Fibroblast of lung (primary cell): ENCODE results near the gene EIF3B.

Source experiments
- EZH2 ChIP-seq: IDR thresholded peaks from 2 replicates; pipeline ENCODE4 v1.5.1; 2012; ENCODE audit warnings: low read length, control low read depth, mild to moderate bottlenecking; ENCODE audit errors: missing control alignments
- TF ChIP-seq, protein P1 (sequence below), 2 donors: IDR thresholded peaks in 1 of 2; conservative IDR thresholded peaks in 1 of 2; 1 replicate in 1 of 2; 2 replicates in 1 of 2; pipeline ENCODE4 v1.5.1; 2011 to 2012; ENCODE audit warnings: low read length in 2 of 2, control low read depth in 1 of 2, inconsistent platforms in 1 of 2, low read depth in 1 of 2, mild to moderate bottlenecking in 1 of 2

DNA sequence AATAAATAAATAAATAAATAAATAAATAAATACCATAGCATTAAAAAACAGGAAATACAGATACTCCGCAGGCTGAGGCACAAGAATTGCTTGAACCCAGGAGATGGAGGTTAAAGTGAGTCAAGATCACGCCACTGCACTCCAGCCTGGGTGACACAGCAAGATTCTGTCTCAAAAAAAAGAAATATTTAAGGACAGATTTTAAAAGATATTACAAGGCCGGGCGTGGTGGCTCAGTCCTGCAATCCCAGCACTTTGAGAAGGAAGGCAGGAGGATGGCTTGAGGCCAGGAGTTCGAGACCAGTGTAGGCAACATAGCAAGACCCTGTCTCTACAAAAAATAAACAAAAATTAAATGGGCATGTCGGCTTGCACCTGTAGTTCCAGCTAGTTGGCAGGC, 22.9 kb upstream of the EIF3B start:
- TF ChIP-seq, protein P1, sequence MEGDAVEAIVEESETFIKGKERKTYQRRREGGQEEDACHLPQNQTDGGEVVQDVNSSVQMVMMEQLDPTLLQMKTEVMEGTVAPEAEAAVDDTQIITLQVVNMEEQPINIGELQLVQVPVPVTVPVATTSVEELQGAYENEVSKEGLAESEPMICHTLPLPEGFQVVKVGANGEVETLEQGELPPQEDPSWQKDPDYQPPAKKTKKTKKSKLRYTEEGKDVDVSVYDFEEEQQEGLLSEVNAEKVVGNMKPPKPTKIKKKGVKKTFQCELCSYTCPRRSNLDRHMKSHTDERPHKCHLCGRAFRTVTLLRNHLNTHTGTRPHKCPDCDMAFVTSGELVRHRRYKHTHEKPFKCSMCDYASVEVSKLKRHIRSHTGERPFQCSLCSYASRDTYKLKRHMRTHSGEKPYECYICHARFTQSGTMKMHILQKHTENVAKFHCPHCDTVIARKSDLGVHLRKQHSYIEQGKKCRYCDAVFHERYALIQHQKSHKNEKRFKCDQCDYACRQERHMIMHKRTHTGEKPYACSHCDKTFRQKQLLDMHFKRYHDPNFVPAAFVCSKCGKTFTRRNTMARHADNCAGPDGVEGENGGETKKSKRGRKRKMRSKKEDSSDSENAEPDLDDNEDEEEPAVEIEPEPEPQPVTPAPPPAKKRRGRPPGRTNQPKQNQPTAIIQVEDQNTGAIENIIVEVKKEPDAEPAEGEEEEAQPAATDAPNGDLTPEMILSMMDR (conservative IDR thresholded peaks at IDR 0.05 in 1 of 2, IDR thresholded peaks at IDR 0.05 in 1 of 2; ENCODE audit: low read depth in 1 of 2, low read length in 2 of 2) = no peak
- TF ChIP-seq EZH2 = no peak
